Testis (tissue), 2 donors: ENCODE results near the gene MSH5.

Source experiments
- CTCF ChIP-seq, 3 experiments: fragments of 450-650 bp in 2 of 3; fragments of 200-600 bp in 1 of 3; sonication (generic) in 1 of 3; IDR thresholded peaks; one replicate each; pipeline ENCODE4 v1.5.1; 2016 to 2019; ENCODE audit warnings: antibody characterized with exemption in 3 of 3, mild to moderate bottlenecking in 2 of 3, moderate library complexity in 1 of 3
- POLR2A ChIP-seq: fragments of 450-650 bp; IDR thresholded peaks from one replicate; pipeline ENCODE4 v1.6.1; 2017; ENCODE audit warnings: antibody characterized with exemption, mild to moderate bottlenecking, moderate library complexity

GRCh38 chr6:31749301-31750036 is 9.7 kb downstream of the MSH5 start:
- no peak for TF ChIP-seq CTCF (IDR thresholded peaks at IDR 0.05)
- no peak for TF ChIP-seq POLR2A
